Nephron (organoid): ENCODE results near the gene PAPOLB.

Source experiments
- H3K27ac Mint-ChIP-seq, 3 experiments: 2 replicates each; pipeline ENCODE4 v1.8.0; 2020; ENCODE audit warnings: mixed read lengths in 3 of 3, mild to moderate bottlenecking in 2 of 3, moderate library complexity in 1 of 3
- H3K27me3 Mint-ChIP-seq: 2 replicates; pipeline ENCODE4 v1.8.0; 2021; ENCODE audit warnings: low read depth, mild to moderate bottlenecking, moderate library complexity, mixed read lengths
- H3K36me3 Mint-ChIP-seq: 2 replicates; pipeline ENCODE4 v1.8.0; 2020; ENCODE audit warnings: low read depth, mixed read lengths
- H3K4me1 Mint-ChIP-seq: 2 replicates; pipeline ENCODE4 v1.8.0; 2020; ENCODE audit warnings: mixed read lengths
- H3K4me3 Mint-ChIP-seq, 3 experiments: 2 replicates each; pipeline ENCODE4 v1.8.0; 2020; ENCODE audit warnings: mild to moderate bottlenecking in 3 of 3, mixed read lengths in 3 of 3, moderate library complexity in 2 of 3
- H3K9me3 Mint-ChIP-seq: 2 replicates; pipeline ENCODE4 v1.8.0; 2020; ENCODE audit warnings: mixed read lengths
- CTCF ChIP-seq, 3 experiments: fragments of 200-600 bp; sonication (generic); IDR thresholded peaks; one replicate each; pipeline ENCODE4 v1.5.0; 2021; ENCODE audit warnings: antibody characterized with exemption in 3 of 3; ENCODE audit not compliant: unreplicated experiment in 3 of 3

The PAPOLB gene

GRCh38 chr7:4841836-4842235, 20.0 kb downstream of the PAPOLB start:
- no peak for TF ChIP-seq CTCF (IDR thresholded peaks at IDR 0.05; ENCODE audit: unreplicated experiment in 3 of 3)
- peak overlapping the region; percentile 86 to 94 (median 87) for H3K27ac Mint-ChIP-seq
- H3K36me3 Mint-ChIP-seq, result no peaks in the 10 kb centered on the region
- no peaks in the 10 kb centered on the region for H3K9me3 Mint-ChIP-seq
- H3K27me3 Mint-ChIP-seq, result peaks cover 17% of the 10 kb centered on the region
- H3K4me1 Mint-ChIP-seq, result peaks cover 10% of the 10 kb centered on the region
- no peak overlapping the region for H3K4me3 Mint-ChIP-seq

- H3K36me3 Mint-ChIP-seq, result no peaks in the 10 kb centered on the region
- H3K27me3 Mint-ChIP-seq, result peaks cover 13% of the 10 kb centered on the region
- H3K9me3 Mint-ChIP-seq, result no peaks in the 10 kb centered on the region
- H3K4me1 Mint-ChIP-seq, result peaks cover 10% of the 10 kb centered on the region
- TF ChIP-seq CTCF (IDR thresholded peaks at IDR 0.05; ENCODE audit: unreplicated experiment in 3 of 3), result no peak
- no peak overlapping the region for H3K4me3 Mint-ChIP-seq
- peak overlapping the region in 1 of 3 experiments; percentile 87 for H3K27ac Mint-ChIP-seq
Measured at GRCh38 chr7:4841007-4841784, 20.6 kb downstream of the PAPOLB start.

- Mint-ChIP-seq H3K4me1 (peaks cover 10% of the 10 kb centered on the region), H3K9me3 (no peaks in the 10 kb centered on the region), H3K36me3 (no peaks in the 10 kb centered on the region), H3K27me3 (peaks cover 7% of the 10 kb centered on the region), H3K27ac (no peak overlapping the region), H3K4me3 (no peak overlapping the region)
- no peak for TF ChIP-seq CTCF (IDR thresholded peaks at IDR 0.05; ENCODE audit: unreplicated experiment in 3 of 3)
Measured at GRCh38 chr7:4840079-4840501, 21.7 kb downstream of the PAPOLB start.

GRCh38 chr7:4838626-4839334, 23.1 kb downstream of the PAPOLB start:
- H3K4me3 Mint-ChIP-seq, result no peak overlapping the region
- no peaks in the 10 kb centered on the region for H3K9me3 Mint-ChIP-seq
- H3K36me3 Mint-ChIP-seq, result no peaks in the 10 kb centered on the region
- H3K27me3 Mint-ChIP-seq, result peaks cover 4% of the 10 kb centered on the region
- no peak for TF ChIP-seq CTCF (IDR thresholded peaks at IDR 0.05; ENCODE audit: unreplicated experiment in 3 of 3)
- H3K27ac Mint-ChIP-seq, result peak overlapping the region in 2 of 3 experiments; percentile 24 to 39
- H3K4me1 Mint-ChIP-seq, result peaks cover 10% of the 10 kb centered on the region

- Mint-ChIP-seq H3K4me3 (no peak overlapping the region), H3K27ac (peak overlapping the region; percentile 9 to 43 (median 11)), H3K4me1 (peaks cover 10% of the 10 kb centered on the region), H3K9me3 (no peaks in the 10 kb centered on the region), H3K27me3 (peaks cover 4% of the 10 kb centered on the region), H3K36me3 (no peaks in the 10 kb centered on the region)
- no peak for TF ChIP-seq CTCF (IDR thresholded peaks at IDR 0.05; ENCODE audit: unreplicated experiment in 3 of 3)
Measured at GRCh38 chr7:4837803-4838625, 23.8 kb downstream of the PAPOLB start.
